Transverse colon (tissue), 4 donors: ENCODE data around the gene P3H4.

ENCODE experiments used
- EP300 ChIP-seq: sonication (generic); formaldehyde crosslinking; IDR thresholded peaks from one replicate; pipeline ENCODE4 v1.6.1; 2017; ENCODE audit warnings: antibody characterized with exemption, low read depth
- POLR2A ChIP-seq: fragments of 450-650 bp; IDR thresholded peaks from one replicate; pipeline ENCODE4 v1.6.1; 2016; ENCODE audit warnings: antibody characterized with exemption, mild to moderate bottlenecking, moderate library complexity
- POLR2AphosphoS5 ChIP-seq, 3 donors: sonication (generic); formaldehyde crosslinking; IDR thresholded peaks; one replicate each; pipeline ENCODE4 v1.6.1; 2016; ENCODE audit warnings: antibody characterized with exemption in 3 of 3
- TF ChIP-seq, protein P1 (sequence below), 5 experiments: fragments of 200-600 bp in 3 of 5; fragments of 450-650 bp in 2 of 5; sonication (generic) in 3 of 5; IDR thresholded peaks; 1 replicate in 2 of 5; 2 replicates in 3 of 5; pipeline ENCODE4 v1.5.1; 2016 to 2017; ENCODE audit warnings: antibody characterized with exemption in 5 of 5, inconsistent platforms in 3 of 5, mild to moderate bottlenecking in 2 of 5, moderate library complexity in 1 of 5

DNA sequence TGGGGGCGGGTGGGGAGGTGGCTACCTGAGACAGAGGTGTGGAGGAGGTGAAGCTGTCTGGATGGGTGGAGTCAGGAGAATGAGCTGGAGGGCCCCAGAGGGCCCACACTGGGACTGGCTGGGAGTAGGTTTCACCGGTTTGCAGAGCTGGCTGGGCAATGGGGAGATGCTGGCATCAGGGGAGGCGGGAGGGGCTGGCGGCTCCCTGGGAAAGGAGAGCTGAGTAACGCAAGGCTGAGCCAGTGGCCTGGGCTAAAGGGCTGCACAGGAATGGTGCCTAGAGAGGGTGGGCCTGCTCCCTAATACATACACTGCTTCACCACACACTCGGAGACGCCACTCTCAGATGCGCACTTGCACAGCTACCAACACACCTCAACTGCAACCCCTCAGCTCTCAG is 12.4 kb downstream of the P3H4 start:
- no peak for TF ChIP-seq POLR2A
- no peak for TF ChIP-seq POLR2AphosphoS5 (IDR thresholded peaks at IDR 0.05)
- TF ChIP-seq, protein P1, sequence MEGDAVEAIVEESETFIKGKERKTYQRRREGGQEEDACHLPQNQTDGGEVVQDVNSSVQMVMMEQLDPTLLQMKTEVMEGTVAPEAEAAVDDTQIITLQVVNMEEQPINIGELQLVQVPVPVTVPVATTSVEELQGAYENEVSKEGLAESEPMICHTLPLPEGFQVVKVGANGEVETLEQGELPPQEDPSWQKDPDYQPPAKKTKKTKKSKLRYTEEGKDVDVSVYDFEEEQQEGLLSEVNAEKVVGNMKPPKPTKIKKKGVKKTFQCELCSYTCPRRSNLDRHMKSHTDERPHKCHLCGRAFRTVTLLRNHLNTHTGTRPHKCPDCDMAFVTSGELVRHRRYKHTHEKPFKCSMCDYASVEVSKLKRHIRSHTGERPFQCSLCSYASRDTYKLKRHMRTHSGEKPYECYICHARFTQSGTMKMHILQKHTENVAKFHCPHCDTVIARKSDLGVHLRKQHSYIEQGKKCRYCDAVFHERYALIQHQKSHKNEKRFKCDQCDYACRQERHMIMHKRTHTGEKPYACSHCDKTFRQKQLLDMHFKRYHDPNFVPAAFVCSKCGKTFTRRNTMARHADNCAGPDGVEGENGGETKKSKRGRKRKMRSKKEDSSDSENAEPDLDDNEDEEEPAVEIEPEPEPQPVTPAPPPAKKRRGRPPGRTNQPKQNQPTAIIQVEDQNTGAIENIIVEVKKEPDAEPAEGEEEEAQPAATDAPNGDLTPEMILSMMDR (IDR thresholded peaks at IDR 0.05) = no peak
- TF ChIP-seq EP300 = no peak
